MM.1S (cell line): ENCODE results near the gene RGS8.

Experiments
- DNase-seq: peaks from one replicate; pipeline ENCODE4 v3.0.0-alpha.2; 2015
- H2AFZ ChIP-seq: fragments of 300-600 bp; sonication (generic); 2 replicates; pipeline ENCODE4 v1.6.0; 2016; ENCODE audit warnings: antibody characterized with exemption, low read length
- H3F3A ChIP-seq: fragments of 300-600 bp; sonication (generic); 2 replicates; pipeline ENCODE4 v1.6.1; 2016; ENCODE audit warnings: mild to moderate bottlenecking, antibody characterized with exemption, low read length, moderate library complexity, mixed read lengths; ENCODE audit not compliant: insufficient read depth
- H3K27ac ChIP-seq: fragments of 300-600 bp; sonication (generic); 2 replicates; pipeline ENCODE4 v1.5.1; 2016; ENCODE audit warnings: mild to moderate bottlenecking, low read length
- H3K27me3 ChIP-seq: fragments of 300-600 bp; sonication (generic); replicated peaks from 2 replicates; pipeline ENCODE4 v1.6.0; 2016; ENCODE audit warnings: low read length; ENCODE audit not compliant: insufficient read depth
- H3K36me3 ChIP-seq: fragments of 300-600 bp; sonication (generic); replicated peaks from 2 replicates; pipeline ENCODE4 v1.6.1; 2016; ENCODE audit warnings: mild to moderate bottlenecking, low read length, mixed read lengths; ENCODE audit not compliant: insufficient read depth
- H3K4me1 ChIP-seq: fragments of 300-600 bp; sonication (generic); 2 replicates; pipeline ENCODE4 v1.6.1; 2016; ENCODE audit warnings: low read length, mixed read lengths
- H3K4me2 ChIP-seq: fragments of 300-600 bp; sonication (generic); 2 replicates; pipeline ENCODE4 v1.6.0; 2016; ENCODE audit warnings: low read depth, low read length
- H3K4me3 ChIP-seq: fragments of 300-600 bp; sonication (generic); 2 replicates; pipeline ENCODE4 v1.5.1; 2016; ENCODE audit warnings: low read length, mixed read lengths
- H3K79me2 ChIP-seq: fragments of 300-600 bp; sonication (generic); 2 replicates; pipeline ENCODE4 v1.6.1; 2016; ENCODE audit warnings: mixed run types, low read length, mixed read lengths
- H3K9ac ChIP-seq: fragments of 300-600 bp; sonication (generic); 2 replicates; pipeline ENCODE4 v1.6.1; 2016; ENCODE audit warnings: low read length, mixed read lengths
- H3K9me2 ChIP-seq: fragments of 300-600 bp; sonication (generic); replicated peaks from 2 replicates; pipeline ENCODE4 v1.6.1; 2016; ENCODE audit warnings: mild to moderate bottlenecking, low read length, mixed read lengths; ENCODE audit not compliant: insufficient read depth
- H3K9me3 ChIP-seq: fragments of 300-600 bp; sonication (generic); replicated peaks from 2 replicates; pipeline ENCODE4 v1.6.1; 2016; ENCODE audit warnings: mild to moderate bottlenecking, low read length, mixed read lengths; ENCODE audit not compliant: insufficient read depth
- H4K20me1 ChIP-seq: fragments of 300-600 bp; sonication (generic); 2 replicates; pipeline ENCODE4 v1.6.1; 2016; ENCODE audit warnings: mild to moderate bottlenecking, low read length, moderate library complexity, mixed read lengths; ENCODE audit not compliant: insufficient read depth
- EZH2 ChIP-seq: fragments of 300-600 bp; sonication (generic); optimal IDR thresholded peaks from 2 replicates; pipeline ENCODE3; 2017; ENCODE audit warnings: low read depth, mild to moderate bottlenecking, antibody characterized with exemption, low read length, mixed read lengths
- EZH2phosphoT487 ChIP-seq: fragments of 300-600 bp; sonication (generic); IDR thresholded peaks from 2 replicates; pipeline ENCODE4 v1.6.1; 2018; ENCODE audit warnings: antibody characterized with exemption, low read length
- TF ChIP-seq, protein P1 (sequence below): fragments of 300-600 bp; sonication (generic); IDR thresholded peaks from 2 replicates; pipeline ENCODE4 v1.5.1; 2016; ENCODE audit warnings: antibody characterized with exemption, low read length, mixed read lengths

The RGS8 gene

DNA sequence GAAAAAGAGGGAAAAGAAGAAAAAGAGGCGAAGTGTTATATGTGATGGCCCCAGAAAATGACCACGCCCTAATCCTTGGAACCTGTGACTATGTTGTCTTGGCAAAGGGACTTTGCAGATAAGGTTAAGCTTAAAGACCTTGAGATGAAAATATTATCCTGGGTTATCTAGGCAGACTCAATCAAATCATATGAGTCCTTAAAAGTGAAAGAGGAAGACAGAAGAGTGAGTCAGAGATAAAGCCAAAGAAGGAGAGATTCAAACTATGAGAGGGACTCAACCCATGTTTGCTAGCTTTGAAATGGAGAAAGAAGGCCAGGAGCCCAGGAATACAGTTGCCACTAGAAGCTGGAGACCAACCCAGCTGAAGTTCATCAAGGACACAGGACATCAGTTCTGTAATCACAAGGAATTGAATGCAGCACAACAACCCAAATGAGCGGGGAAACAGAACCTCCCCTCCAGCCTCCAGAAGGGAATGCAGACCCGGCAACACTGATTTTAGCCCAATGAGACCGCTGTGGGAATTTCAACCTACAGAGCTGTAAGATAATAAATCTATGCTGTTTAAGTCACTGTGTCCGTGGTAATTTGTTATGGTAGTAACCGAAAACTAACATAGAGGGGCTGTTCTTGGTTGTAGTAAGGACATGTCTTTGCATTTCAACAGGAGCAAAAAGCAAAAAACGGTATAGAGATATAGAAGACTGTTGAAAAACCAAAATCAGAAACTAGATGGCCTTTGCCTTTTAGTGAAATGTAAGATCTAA lies 4.2 kb upstream of the RGS8 start:
- H2AFZ ChIP-seq, result no peak overlapping the region

DNA sequence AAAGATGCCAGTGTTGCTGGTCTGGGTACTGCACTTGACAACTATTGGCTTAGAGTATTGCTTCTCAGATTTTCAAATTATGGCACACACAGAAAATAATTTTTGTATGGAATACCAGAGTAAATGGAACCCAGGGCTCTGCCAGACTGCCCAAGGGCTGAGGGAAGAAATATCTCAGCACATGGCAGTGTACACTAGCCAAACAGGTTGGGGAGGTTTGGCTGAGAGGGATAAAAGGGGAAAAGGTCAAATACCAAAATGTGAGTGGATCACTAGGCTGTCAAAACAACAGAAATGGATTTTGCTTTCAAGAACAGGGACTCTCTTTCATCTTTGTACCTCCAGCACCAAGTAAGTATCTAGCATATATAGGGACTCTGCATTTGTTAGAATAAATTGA lies 3.0 kb upstream of the RGS8 start:
- Histone ChIP-seq H3K27me3 (no peaks in the 10 kb centered on the region), H3K79me2 (no peaks in the 10 kb centered on the region), H3K4me3 (no peak overlapping the region), H3F3A (no peaks in the 10 kb centered on the region), H3K4me1 (no peaks in the 10 kb centered on the region), H3K36me3 (no peaks in the 10 kb centered on the region), H3K27ac (no peak overlapping the region), H3K9ac (no peak overlapping the region), H2AFZ (no peak overlapping the region), H3K9me2 (no peaks in the 10 kb centered on the region), H3K4me2 (no peak overlapping the region), H3K9me3 (no peaks in the 10 kb centered on the region), H4K20me1 (no peaks in the 10 kb centered on the region)
- no peak for TF ChIP-seq EZH2
- no peak for TF ChIP-seq EZH2phosphoT487
- TF ChIP-seq, protein P1, sequence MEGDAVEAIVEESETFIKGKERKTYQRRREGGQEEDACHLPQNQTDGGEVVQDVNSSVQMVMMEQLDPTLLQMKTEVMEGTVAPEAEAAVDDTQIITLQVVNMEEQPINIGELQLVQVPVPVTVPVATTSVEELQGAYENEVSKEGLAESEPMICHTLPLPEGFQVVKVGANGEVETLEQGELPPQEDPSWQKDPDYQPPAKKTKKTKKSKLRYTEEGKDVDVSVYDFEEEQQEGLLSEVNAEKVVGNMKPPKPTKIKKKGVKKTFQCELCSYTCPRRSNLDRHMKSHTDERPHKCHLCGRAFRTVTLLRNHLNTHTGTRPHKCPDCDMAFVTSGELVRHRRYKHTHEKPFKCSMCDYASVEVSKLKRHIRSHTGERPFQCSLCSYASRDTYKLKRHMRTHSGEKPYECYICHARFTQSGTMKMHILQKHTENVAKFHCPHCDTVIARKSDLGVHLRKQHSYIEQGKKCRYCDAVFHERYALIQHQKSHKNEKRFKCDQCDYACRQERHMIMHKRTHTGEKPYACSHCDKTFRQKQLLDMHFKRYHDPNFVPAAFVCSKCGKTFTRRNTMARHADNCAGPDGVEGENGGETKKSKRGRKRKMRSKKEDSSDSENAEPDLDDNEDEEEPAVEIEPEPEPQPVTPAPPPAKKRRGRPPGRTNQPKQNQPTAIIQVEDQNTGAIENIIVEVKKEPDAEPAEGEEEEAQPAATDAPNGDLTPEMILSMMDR, result no peak
- no peak for DNase-seq

More for the DNA sequence above, 4.2 kb upstream of the RGS8 start:
- H3K4me2 ChIP-seq, result no peak overlapping the region
- TF ChIP-seq EZH2, result no peak
- no peak for TF ChIP-seq EZH2phosphoT487
- TF ChIP-seq, protein P1, result no peak
- H3K4me3 ChIP-seq, result no peak overlapping the region
- no peaks in the 10 kb centered on the region for H3K4me1 ChIP-seq
- H3K9me2 ChIP-seq, result no peaks in the 10 kb centered on the region
- no peaks in the 10 kb centered on the region for H3K27me3 ChIP-seq
- H3K27ac ChIP-seq, result no peak overlapping the region
- no peaks in the 10 kb centered on the region for H4K20me1 ChIP-seq
- H3K79me2 ChIP-seq, result no peaks in the 10 kb centered on the region
- H3K9ac ChIP-seq, result no peak overlapping the region
- no peak for DNase-seq
- no peaks in the 10 kb centered on the region for H3K9me3 ChIP-seq
- H3K36me3 ChIP-seq, result no peaks in the 10 kb centered on the region
- H3F3A ChIP-seq, result no peaks in the 10 kb centered on the region

DNA sequence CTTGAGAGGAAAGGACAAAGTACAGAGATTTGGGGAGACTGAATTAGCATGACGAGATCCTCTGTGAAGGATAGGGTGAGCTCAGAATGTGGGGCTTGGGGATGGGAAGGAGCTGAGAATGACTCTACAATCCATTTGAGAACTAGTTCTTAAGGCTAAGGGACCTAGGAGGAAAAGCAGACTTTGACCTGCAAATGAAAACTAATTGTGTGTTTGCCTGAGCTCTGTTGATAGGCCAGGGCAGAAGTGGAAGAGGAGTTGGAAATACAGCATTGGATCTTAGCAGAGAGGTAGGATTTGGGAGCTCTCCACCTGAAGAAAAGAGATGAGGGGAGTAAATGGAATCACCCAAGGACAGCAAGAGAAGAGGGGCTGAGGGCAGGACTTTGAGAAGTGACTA lies 2.1 kb upstream of the RGS8 start:
- Histone ChIP-seq H3K9me2 (no peaks in the 10 kb centered on the region), H3K79me2 (no peaks in the 10 kb centered on the region), H3K9me3 (no peaks in the 10 kb centered on the region), H3K4me1 (no peaks in the 10 kb centered on the region), H3K27me3 (no peaks in the 10 kb centered on the region), H3K9ac (no peak overlapping the region), H3K4me3 (no peak overlapping the region), H2AFZ (no peak overlapping the region), H3K36me3 (no peaks in the 10 kb centered on the region), H4K20me1 (no peaks in the 10 kb centered on the region), H3K4me2 (no peak overlapping the region), H3K27ac (no peak overlapping the region), H3F3A (no peaks in the 10 kb centered on the region)
- no peak for DNase-seq
- TF ChIP-seq EZH2phosphoT487, result no peak
- TF ChIP-seq, protein P1, result no peak
